ENCODE measurements around the gene NEGR1.
"Not testable (repeated sequence)": the region's sequence is repeated elsewhere in the genome, so short reads cannot be mapped to it uniquely, and the experiment has no call there.

Gene NEGR1

DNA sequence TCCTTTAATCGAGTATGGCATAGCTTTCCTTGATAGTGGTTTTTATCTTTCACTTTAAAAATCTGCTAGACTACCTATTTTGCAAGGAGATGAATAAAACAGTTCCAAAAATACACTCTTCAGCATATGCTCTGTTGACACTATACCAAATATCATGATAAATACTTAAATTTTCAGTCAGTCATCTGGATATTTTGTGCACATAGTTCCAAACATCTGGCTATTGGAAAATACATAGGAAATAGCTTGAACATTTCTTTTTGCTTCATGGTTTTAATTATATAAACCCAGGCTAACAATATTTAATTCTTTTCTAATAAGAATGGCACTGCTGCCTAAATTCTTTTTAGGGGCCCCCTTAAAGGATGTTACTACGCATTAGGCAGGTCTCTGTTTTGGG lies 342.1 kb downstream of the NEGR1 start:
- no peak for DNase-seq

DNA sequence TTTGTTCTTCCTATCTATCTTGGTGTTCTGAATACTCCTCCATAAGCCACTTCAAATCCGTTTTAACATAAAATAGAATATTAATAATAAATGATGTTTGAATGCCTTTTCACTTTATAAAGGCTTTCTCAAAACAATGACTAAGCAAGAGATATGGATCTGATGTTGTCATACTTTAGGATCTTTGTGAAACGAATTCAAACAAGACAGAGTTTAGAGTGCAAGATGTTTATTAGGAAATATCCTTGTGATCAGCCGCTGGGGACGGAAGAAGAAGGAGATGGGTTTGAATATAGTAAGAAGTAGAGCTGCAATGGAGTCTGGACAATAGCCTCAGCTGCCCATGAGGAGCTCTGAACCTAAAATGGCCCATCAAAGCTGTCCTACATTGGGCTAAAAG lies 351.8 kb downstream of the NEGR1 start:
- DNase-seq = no peak

DNA sequence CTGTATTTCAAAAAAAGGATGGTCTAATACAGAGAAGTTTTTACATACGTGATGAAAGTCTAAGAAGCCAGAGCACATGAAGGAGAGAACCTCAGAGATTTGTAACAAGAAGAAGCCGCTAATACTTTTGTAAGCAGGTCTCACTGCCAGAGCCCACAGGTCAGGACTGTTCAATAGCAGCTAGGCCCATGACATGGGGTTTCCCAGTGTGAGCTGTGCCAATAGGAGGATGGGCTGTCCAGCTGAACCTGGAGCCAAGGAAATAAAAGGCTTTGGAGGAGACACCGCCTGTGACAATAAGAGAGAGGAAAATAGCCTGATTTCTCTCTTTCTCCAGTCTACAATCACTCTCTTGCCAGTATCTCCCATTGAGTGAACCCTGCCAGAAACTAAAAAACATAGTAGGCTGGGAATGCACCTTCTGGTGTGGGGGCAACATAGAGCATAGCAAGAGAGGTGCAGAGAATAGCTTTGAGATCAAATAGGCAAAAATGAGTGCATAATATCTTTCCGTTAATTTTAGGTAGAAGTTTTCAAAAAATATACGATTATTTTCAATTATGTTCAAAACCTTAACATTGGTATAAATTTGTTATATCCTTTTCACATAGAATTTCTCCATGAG lies 360.3 kb downstream of the NEGR1 start:
- DNase-seq = no peak

DNA sequence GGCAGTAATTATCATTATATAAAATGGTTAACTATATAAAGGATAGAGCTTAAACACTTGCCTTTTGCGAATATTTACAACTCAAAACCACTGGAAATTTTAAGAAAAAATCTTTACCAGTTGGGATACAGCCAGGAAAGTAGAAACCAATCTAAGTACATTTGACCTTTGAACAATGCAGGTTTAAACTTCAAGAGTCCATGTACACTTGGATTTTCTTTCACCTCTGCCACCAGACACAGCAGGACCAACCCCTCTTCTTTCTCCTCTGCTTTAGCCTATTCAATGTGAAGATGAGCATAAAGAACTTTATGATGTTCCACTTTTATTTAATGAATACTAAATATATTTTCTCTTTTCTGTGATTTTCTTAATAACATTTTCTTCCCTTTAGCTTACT lies 361.1 kb downstream of the NEGR1 start:
- no peak for DNase-seq

DNA sequence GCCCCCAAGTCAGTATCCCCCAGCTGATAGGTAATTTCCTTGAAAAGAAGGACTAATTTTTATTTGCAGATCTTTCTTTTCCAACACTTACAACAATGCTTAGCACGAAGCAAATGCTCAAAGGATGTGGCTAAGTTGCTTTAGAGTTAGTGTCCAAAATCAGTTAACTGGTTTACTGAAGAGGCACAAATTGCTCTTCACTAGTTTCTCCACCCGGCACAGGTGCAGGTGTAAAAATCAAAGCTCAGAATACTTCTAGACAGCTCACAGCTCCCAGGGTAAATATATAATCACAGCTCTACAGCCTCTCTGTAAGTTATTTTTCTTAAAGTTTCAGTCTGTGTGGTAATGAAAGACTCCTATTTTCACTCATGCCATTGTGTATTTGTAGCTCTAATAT lies 361.8 kb downstream of the NEGR1 start:
- no peak for DNase-seq

DNA sequence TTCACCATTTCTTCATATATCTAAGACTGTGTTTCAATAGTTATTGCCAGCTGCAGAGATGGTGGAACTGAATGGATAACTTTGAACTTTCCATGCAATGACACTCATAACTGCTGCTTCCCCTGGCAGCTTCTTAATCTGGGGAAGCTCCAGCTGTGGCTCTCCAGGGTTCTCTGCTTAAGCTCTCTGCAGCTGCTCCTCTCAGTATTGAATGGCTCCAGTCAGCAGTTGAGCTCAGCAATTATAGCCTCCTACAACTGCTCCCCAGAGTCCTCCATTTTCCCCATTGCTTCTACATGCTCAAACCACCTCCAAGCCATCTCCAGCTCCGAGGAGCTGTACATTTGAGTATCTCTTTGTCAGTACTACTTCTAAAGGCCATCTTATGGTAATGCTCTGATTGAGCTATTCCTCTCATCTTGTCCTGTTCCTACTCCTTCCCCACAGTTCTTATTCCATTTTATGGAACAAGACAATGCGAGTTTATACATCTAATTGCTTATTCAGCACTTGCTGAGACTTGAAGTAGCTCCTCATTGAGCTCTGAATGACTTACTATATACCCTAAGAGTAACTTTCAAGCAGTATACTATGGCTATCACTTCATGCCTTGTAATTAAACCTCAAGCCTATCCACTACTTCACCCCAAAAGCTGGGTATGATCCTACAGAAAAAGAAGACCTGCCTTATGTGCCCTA lies 362.4 kb downstream of the NEGR1 start:
- no peak for DNase-seq

DNA sequence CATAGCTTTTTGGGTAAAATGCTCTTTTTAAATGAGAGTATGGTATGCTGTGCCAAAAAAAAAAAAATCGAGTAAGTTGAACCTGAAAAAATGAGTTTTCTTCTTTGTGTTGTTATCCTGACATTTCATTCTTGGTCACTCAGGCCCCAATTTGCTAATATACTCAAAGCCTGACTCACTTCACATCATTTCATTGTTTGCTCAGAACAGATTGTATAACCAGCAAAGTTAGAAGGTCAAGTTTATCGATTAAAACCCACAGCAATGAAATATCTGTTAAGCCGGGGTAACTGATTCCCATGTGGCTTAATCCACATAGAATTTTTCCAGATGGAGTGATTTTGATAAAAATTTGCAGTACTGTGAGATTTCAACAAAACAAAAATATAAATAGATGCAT lies 363.7 kb downstream of the NEGR1 start:
- no peak for DNase-seq

DNA sequence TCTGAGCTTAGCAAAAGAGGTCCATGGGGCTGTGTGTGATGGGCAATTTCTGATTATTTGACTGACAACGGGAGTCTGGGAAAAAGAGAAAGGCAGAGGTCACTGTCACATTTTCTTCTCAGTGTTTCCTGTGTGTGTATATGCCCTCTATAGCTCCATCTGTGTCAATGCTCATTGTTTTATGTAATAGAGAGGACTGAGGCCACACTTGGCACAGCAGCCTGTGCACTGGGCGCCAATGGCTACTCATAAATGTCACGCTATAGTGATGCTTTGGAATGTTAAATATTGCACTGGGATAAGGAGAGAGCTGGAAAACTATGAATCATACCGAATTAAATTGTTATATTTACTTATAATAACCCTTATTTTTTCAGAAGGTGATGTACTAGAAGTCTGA lies 365.4 kb downstream of the NEGR1 start:
- DNase-seq = no peak

DNA sequence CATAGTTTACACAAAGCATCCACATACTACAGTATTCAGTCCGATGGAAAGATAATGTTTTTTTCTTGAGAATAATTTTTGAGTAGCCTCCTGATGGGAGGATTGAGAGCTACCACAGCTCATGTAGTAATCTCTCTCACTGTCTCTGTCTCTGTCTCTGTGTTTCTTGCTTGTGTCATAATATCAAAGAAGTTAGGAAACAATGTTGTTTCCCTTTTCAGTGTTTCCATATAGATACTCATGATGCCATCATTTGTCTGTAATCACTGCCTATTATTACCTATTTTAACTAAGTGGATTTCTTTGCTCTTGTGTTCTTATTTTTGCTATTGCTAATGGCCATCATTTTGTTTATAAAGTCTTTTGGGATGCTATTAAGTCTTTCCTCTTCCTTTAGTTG lies 367.7 kb downstream of the NEGR1 start:
- DNase-seq = no peak

DNA sequence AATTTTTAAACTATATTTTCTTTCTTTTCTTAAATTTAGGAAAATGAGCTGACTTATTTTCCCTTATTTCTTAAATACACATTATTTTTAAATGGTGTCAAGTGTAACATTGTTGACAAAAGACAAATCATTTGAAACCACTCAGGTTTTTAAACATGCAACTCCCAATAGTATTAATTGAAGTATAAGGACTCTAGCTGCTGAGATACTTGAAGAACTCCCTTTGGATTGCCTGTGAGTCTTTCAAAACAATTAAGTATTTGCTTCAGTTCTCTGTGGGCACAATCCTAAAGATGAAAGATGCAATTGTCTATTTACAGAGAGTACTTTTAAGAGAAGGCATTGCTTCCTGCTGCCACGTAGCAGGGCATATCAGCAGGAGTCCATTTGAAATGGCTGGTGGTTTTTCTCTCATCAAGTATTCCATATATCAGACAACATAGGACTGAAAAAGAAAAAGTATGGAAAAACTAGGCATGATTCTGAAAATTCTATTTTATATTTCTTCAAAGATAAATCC lies 373.4 kb downstream of the NEGR1 start:
- peak; percentile 1 for DNase-seq

DNA sequence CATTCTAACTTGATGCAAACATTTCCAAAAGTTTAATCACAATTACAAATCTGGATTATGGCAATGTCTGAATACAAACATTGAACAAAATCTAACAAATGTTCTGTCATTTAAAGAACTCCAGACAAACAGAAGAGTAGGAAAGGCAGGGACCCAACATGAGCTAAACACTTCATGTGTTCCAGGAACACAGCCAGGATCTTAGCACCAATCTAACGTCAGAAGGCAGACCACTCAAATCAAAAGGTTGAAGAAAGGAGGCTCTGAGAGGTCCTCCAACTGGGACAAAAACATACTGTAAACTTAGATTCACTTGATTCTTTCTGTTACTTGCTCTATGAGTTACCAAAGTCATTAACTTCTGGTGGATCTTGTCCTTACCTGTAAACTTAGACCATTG lies 374.0 kb downstream of the NEGR1 start:
- peak; percentile 18 for DNase-seq

DNA sequence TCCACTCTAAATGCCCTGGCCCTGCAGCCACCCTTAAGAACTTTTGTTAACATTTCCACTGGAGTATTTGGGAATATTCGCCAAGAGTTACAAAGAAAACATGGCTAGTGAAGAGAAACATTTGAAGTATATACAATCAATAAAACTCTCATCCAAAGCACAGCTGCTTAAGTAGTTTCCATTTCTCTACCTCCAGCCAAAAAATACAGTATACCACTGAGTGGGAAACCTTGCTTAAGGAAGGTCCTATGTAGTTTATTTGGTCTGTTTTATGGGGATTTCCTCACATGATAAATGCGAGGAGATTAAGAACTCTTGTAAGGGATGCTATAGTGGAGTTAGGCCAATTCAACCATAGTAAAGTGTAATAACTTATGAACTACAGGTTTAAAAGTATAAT lies 382.5 kb downstream of the NEGR1 start:
- no peak for DNase-seq

DNA sequence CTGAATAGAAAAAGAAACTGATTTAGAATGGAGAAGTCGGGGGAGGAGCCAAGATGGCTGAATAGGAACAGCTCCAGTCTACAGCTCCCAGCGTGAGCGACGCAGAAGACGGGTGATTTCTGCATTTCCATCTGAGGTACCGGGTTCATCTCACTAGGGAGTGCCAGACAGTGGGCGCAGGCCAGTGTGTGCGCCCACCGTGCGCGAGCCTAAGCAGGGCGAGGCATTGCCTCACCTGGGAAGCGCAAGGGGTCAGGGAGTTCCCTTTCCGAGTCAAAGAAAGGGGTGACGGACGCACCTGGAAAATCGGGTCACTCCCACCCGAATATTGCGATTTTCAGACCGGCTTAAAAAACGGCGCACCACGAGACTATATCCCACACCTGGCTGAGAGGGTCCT lies 394.2 kb downstream of the NEGR1 start:
- not testable (repeated sequence) for DNase-seq

DNA sequence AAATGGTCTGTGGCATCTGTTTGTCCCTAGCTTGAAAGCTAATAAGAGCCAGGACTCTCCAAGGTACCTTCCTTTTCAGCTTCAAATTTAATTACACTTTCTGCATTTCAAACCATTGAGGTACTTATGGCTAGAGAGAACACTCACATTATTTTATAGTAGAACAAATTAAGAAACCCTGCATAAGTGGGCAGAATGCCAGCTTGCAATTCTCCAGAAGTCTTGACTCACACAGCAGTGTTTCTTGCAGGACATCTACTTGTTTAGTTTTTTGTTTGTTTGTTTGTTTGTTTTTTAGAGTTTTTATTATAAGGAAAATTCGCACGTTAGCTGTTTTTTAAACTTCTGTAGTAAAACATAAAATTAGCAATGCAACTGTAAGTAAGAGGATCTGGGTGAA lies 397.2 kb downstream of the NEGR1 start:
- peak; percentile 8 for DNase-seq

DNA sequence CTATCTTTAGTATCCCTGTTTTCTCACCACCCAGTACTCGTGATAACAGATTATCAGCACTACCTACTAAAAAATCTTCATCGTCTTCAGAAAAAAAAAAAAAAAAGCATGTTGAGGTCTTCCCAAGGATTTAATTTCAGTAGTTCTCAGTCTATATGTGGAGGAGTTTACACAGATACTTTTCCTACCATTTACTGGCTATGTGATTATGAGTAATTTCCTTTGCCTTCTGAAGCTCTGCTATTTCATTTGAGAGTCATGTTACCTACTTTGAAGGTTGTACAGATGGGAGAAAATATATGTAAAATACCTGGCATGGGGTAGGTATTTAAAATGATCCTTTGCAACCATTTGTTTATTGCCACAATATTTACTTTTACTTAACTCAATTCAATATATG lies 399.7 kb downstream of the NEGR1 start:
- DNase-seq = no peak

DNA sequence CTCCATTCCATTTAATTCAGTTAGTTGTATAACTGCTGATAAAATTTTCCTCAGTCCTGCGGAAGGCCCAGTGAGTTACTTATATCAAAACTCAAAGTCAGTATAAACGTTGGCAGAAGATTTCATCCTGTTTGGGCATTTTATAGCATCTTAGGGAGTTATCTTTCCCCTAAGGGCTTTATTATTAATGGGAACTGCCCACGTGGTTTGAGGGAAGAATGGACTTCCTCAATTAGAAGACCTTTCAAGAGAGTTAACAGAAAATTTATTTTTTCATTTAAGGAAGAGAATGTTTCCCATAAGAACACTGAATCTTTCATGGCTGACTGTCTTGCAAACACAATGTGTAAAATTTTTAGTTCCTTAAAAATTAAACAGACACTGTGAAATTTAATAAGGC lies 400.1 kb downstream of the NEGR1 start:
- no peak for DNase-seq

DNA sequence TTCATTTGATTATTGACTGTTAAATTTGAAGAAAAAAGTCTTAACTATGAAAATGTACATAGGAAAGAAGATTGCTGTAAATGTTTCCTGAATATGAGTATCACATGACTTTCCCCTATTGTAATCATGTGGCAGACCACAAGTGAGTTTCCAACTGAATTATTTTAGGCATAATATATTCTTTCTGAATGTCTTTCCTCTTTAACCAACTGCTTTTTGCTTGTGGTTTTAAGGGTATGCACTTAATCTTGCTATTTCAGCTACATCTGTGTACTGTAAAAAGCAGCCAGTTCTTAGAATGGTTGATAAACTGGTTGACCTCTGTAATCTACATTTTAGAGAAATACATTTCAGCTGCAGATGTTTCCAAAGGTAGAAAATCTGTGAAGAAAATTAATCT lies 400.7 kb downstream of the NEGR1 start:
- DNase-seq = peak; percentile 21

DNA sequence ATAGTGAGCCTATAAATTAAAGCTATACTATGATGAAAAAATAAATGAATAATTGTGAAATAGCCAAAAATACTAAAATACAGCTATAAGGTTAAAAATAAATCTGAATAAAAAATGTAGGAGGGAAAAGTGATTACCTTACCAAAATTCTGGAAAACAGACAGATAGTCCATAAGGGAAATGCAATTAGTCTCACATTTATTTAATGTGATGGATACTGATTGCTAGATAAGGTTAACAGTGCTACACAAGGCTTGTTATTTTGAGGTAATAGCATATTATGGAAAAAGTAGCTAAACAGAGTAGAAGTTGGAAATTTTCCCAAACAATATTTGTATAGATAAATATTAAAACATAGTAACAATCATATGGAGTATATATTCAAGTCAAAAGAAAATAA lies 413.0 kb downstream of the NEGR1 start:
- DNase-seq = no peak

DNA sequence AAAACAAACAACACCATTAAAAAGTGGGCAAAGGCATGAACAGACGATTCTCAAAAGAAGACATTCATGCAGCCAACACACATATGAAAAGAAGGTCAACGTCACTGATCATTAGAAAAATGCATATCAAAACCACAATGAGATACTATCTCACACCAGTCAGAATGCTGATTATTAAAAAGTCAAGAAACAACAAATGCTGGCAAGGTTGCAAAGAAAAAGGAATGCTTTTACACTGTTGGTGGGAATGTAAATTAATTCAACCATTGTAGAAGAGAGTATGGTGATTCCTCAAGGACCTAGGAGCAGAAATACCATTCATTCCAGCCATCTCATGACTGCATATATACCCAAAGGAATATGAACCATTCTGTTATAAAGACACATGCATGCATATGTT lies 419.6 kb downstream of the NEGR1 start:
- peak; percentile 64 for DNase-seq

DNA sequence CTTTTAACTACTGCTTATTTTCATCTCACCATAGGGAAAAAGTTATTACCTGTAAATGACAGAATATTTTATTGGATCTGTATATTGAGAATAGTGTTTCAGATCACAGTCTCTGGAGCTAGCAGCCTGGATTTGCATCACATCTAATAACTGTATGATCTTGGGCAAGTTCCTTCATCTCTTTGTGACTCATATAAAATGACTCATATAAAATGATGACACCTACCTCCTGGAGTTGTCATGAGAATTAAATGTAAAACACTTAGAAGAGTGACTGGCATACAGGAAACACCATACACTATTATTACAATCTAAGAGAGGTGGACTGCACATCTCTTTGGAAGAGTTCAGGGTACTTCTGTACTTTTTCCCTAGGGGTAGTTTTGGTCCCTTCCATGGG lies 421.3 kb downstream of the NEGR1 start:
- peak; percentile 79 for DNase-seq

DNA sequence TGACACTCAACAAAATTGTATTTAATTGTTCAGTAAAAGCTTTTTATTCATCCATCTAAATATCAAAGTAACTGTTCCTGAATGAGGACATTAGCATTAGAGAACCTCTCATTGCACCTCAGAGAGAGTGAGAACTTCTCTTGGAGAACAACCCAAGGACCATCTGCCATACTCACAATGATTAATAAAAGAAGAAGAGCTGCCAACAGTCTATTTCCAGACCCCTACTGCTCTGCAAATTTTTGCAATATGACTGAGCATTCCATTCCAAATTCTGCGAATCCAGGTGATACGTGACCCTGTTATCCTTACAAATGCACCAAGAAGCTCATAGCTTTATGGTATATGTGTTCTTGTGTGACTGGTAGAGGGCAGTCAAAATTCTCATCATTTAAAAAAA lies 422.5 kb downstream of the NEGR1 start:
- no peak for DNase-seq

DNA sequence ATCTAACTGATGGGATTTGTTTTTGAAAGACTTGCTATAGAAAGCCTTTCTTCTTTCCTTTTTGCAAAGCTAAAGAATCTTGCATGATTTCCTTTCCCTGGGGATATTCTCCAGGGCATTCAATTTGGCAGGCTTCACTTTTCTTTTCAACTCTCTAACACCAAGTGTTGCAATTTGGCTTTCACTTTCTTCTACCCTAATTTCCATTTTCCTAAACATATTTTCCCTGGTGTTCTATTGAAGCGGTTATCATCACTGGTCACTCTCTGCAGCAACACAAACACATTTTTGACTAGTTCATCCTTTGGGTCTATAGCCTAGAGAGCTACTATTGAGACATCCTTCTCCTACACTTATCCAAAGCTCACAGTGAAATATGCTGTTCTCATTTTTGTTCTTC lies 424.5 kb downstream of the NEGR1 start:
- peak; percentile 74 for DNase-seq

DNA sequence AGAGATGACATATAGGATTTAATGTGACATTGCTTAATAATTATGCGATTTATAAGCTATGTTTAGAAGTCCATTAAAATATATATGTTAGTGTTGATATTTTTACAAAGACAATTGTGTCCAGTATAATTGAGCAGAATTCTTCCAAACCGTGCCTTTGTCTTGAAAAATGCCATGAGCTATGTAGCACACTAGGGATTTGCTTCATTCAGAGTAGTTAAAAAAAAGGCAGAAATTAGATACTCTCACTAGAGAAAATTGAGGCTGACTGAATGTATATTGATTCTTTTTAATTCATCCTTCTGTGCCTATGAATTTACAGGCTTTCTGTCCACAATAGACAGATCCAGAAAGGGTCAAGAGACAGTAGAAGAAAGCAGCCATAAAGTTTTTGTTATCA lies 429.0 kb downstream of the NEGR1 start:
- DNase-seq = no peak

DNA sequence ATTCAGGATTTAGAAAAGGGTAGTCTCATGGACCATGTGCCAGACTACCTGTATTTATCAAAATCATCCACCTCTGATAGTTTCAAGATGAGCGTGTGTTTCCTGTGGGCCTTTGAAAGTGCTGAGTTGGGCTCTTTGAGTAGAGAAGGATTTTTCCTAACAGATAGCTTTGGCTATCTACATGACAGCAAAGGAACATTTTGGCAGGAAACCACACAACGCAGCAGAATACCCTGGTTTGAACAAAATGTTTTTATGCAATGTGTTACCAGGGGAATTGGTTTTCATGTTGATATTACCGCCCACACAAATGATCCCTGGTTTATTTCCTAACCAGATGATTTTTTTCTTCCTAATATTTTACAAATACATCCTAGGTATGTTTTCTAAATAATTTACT lies 431.4 kb downstream of the NEGR1 start:
- no peak for DNase-seq

DNA sequence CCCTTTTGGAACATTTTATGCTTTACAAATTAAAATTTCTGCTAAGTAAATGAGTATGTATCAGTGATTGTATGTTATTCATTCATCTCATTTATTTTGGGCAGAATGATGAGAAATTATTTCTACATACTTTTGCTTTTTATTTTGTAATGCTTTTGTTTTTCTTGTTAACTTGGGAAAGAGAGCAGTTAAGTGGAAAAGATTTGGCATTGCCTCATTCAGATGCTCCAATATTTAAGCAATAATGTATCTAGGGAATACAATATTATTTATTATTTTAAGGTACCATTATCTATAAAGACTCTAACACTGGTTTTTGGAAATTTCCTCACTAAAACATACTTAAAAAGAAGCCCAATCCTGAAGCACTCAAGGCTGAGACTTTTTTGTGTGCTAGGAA lies 431.8 kb downstream of the NEGR1 start:
- DNase-seq = no peak

Measured in fibroblast of skin of scalp (primary cell).